ENCODE data around the gene TTLL10.
"Not testable (repeated sequence)": the region's sequence is repeated elsewhere in the genome, so short reads cannot be mapped to it uniquely, and the experiment has no call there.

Gene TTLL10

GRCh38 chr1:1171546-1172340, 1.9 kb upstream of the TTLL10 start:
- DNase-seq (ENCODE audit: low spot score) = no peak

- no peak for DNase-seq (ENCODE audit: low spot score)
Observed at GRCh38 chr1:1173061-1173792, 453 bp upstream of the TTLL10 start.

GRCh38 chr1:1175221-1176062, 1.8 kb downstream of the TTLL10 start:
- no peak for DNase-seq (ENCODE audit: low spot score)

GRCh38 chr1:1176063-1176761, 2.5 kb downstream of the TTLL10 start:
- not testable (repeated sequence) for DNase-seq (ENCODE audit: low spot score)

GRCh38 chr1:1176931-1177330, 3.3 kb downstream of the TTLL10 start:
- DNase-seq (ENCODE audit: low spot score) = no peak

GRCh38 chr1:1177452-1178206, 3.9 kb downstream of the TTLL10 start:
- DNase-seq (ENCODE audit: low spot score) = no peak

- DNase-seq (ENCODE audit: low spot score) = no peak
Observed at GRCh38 chr1:1178794-1179331, 5.2 kb downstream of the TTLL10 start.

GRCh38 chr1:1179346-1179982, 5.8 kb downstream of the TTLL10 start:
- no peak for DNase-seq (ENCODE audit: low spot score)

GRCh38 chr1:1179983-1180861, 6.5 kb downstream of the TTLL10 start:
- DNase-seq (ENCODE audit: low spot score) = no peak

GRCh38 chr1:1181129-1181937, 7.7 kb downstream of the TTLL10 start:
- no peak for DNase-seq (ENCODE audit: low spot score)

- DNase-seq (ENCODE audit: low spot score) = no peak
Observed at GRCh38 chr1:1181938-1182410, 8.3 kb downstream of the TTLL10 start.

GRCh38 chr1:1182491-1183220, 9.0 kb downstream of the TTLL10 start:
- DNase-seq (ENCODE audit: low spot score) = no peak

- DNase-seq (ENCODE audit: low spot score) = no peak
Observed at GRCh38 chr1:1183221-1183747, 9.6 kb downstream of the TTLL10 start.

- DNase-seq (ENCODE audit: low spot score) = no peak
Observed at GRCh38 chr1:1183833-1184775, 10.4 kb downstream of the TTLL10 start.

- no peak for DNase-seq (ENCODE audit: low spot score)
Observed at GRCh38 chr1:1185101-1185765, 11.6 kb downstream of the TTLL10 start.

Measured in SK-N-DZ (cell line).